SK-N-SH (cell line): ENCODE results near the gene DACH1. TPM values are rescaled to one million over a fixed set of nuclear protein-coding genes. Genes with fewer than 3 reads are reported as not detected.

ENCODE experiments used
- CTCF ChIA-PET: fragments of 300-600, 350-600 bp; formaldehyde crosslinking; extraction: SDS; loops from one replicate; lab custom pipeline; 2021; lab: Yijun Ruan, JAX
- POLR2A ChIA-PET: fragments of 350-600 bp; sonication (Branson Sonifier 250); formaldehyde crosslinking; extraction: SDS; loops from one replicate; lab custom pipeline; 2020; ENCODE audit warnings: antibody characterized with exemption, inconsistent platforms; lab: Yijun Ruan, JAX
- DNase-seq: peaks from one replicate; pipeline ENCODE4 v3.0.0; 2012
- H2AFZ ChIP-seq: fragments of 200-600 bp; sonication (generic); 2 replicates; pipeline ENCODE4 v1.8.1; 2016; ENCODE audit warnings: antibody characterized with exemption, mild to moderate bottlenecking, low read depth
- H3F3A ChIP-seq: fragments of 200-600 bp; sonication (generic); replicated peaks from 2 replicates; pipeline ENCODE3; 2016; ENCODE audit warnings: antibody characterized with exemption, mild to moderate bottlenecking; ENCODE audit not compliant: insufficient read depth
- H3K27ac ChIP-seq, 2 experiments: fragments of 200-500 bp in 1 of 2; fragments of 200-600 bp in 1 of 2; sonication (Bioruptor generic) in 1 of 2; sonication (generic), shearing (Covaris generic) in 1 of 2; 2 replicates each; pipeline versions ENCODE4 v1.5.1 to v1.6.1; 2014 to 2016; ENCODE audit warnings: low read depth in 2 of 2, inconsistent platforms in 1 of 2, low read length in 1 of 2, mild to moderate bottlenecking in 1 of 2, mixed read lengths in 1 of 2
- H3K27me3 ChIP-seq: fragments of 200-600 bp; sonication (generic), shearing (Covaris generic); 2 replicates; pipeline ENCODE4 v1.6.1; 2016; ENCODE audit warnings: mixed run types; ENCODE audit not compliant: insufficient read depth
- H3K36me3 ChIP-seq, 2 experiments: fragments of 200-500 bp in 1 of 2; fragments of 200-600 bp in 1 of 2; sonication (Bioruptor generic) in 1 of 2; sonication (generic) in 1 of 2; replicated peaks in 1 of 2; 2 replicates each; pipeline versions ENCODE3 to v1.5.1; 2014 to 2016; ENCODE audit warnings: low read length in 1 of 2, mild to moderate bottlenecking in 1 of 2; ENCODE audit not compliant: insufficient read depth in 2 of 2, control insufficient read depth in 1 of 2
- H3K4me1 ChIP-seq, 2 experiments: fragments of 200-500 bp in 1 of 2; fragments of 200-600 bp in 1 of 2; sonication (Bioruptor generic) in 1 of 2; sonication (generic), shearing (Covaris generic) in 1 of 2; 2 replicates each; pipeline versions ENCODE4 v1.5.1 to v1.6.1; 2014 to 2016; ENCODE audit warnings: low read depth in 1 of 2, low read length in 1 of 2, mixed run types in 1 of 2; ENCODE audit not compliant: insufficient read depth in 2 of 2, control insufficient read depth in 1 of 2
- H3K4me2 ChIP-seq: fragments of 200-600 bp; sonication (generic), shearing (Covaris generic); 2 replicates; pipeline ENCODE4 v1.6.1; 2017; ENCODE audit warnings: mixed run types
- H3K4me3 ChIP-seq, 2 experiments: fragments of 200-500 bp in 1 of 2; fragments of 200-600 bp in 1 of 2; sonication (Bioruptor generic) in 1 of 2; sonication (generic), shearing (Covaris generic) in 1 of 2; 2 replicates each; pipeline versions ENCODE4 v1.5.1 to v1.8.1; 2014 to 2016; ENCODE audit warnings: low read depth in 2 of 2, inconsistent platforms in 1 of 2, low read length in 1 of 2, mild to moderate bottlenecking in 1 of 2, mixed read lengths in 1 of 2, moderate library complexity in 1 of 2
- H3K79me2 ChIP-seq: fragments of 200-600 bp; sonication (generic); 2 replicates; pipeline ENCODE4 v1.8.1; 2017; ENCODE audit warnings: mild to moderate bottlenecking; ENCODE audit not compliant: insufficient read depth
- H3K9ac ChIP-seq: fragments of 200-600 bp; sonication (generic); 2 replicates; pipeline ENCODE4 v1.6.1; 2017; ENCODE audit warnings: mixed run types
- H3K9me2 ChIP-seq: fragments of 200-600 bp; sonication (generic); 2 replicates; pipeline ENCODE4 v1.6.1; 2017; ENCODE audit warnings: mixed run types
- H3K9me3 ChIP-seq: fragments of 200-600 bp; sonication (generic); 2 replicates; pipeline ENCODE4 v1.6.1; 2017; ENCODE audit warnings: mixed run types, mild to moderate bottlenecking, moderate library complexity
- H4K20me1 ChIP-seq: fragments of 200-600 bp; sonication (generic); 2 replicates; pipeline ENCODE4 v1.6.1; 2017; ENCODE audit warnings: mild to moderate bottlenecking, mixed run types; ENCODE audit not compliant: insufficient read depth
- ELF1 ChIP-seq: IDR thresholded peaks from 2 replicates; pipeline ENCODE4 v1.4.0; 2012
- EP300 ChIP-seq, 2 experiments: IDR thresholded peaks; 2 replicates each; pipeline versions ENCODE4 v1.4.0 to v1.6.1; 2012; ENCODE audit warnings: borderline replicate concordance in 1 of 2, low read depth in 1 of 2, low read length in 1 of 2
- EZH2phosphoT487 ChIP-seq: fragments of 200-600 bp; sonication (generic); IDR thresholded peaks from 2 replicates; pipeline ENCODE4 v1.6.1; 2017; ENCODE audit warnings: low read depth, mixed run types, mild to moderate bottlenecking, antibody characterized with exemption, moderate library complexity, borderline replicate concordance
- FOSL2 ChIP-seq: IDR thresholded peaks from 2 replicates; pipeline ENCODE4 v1.4.0; 2012; ENCODE audit warnings: low read depth, mild to moderate bottlenecking, moderate library complexity, borderline replicate concordance
- FOXJ3 ChIP-seq: sonication (generic); formaldehyde crosslinking; IDR thresholded peaks from 2 replicates; pipeline ENCODE4 v1.5.1; 2020; ENCODE audit warnings: mild to moderate bottlenecking, missing genetic modification reagents
- FOXM1 ChIP-seq: IDR thresholded peaks from 2 replicates; pipeline ENCODE4 v1.4.0; 2012; ENCODE audit warnings: low read depth, mild to moderate bottlenecking
- JUND ChIP-seq: IDR thresholded peaks from 2 replicates; pipeline ENCODE4 v1.4.0; 2012
- MEF2A ChIP-seq: IDR thresholded peaks from 2 replicates; pipeline ENCODE4 v1.4.0; 2012; ENCODE audit warnings: low read depth, borderline replicate concordance
- MXI1 ChIP-seq: IDR thresholded peaks from 2 replicates; pipeline ENCODE4 v1.6.1; 2012; ENCODE audit warnings: mild to moderate bottlenecking, low read depth, low read length, improper control_type of control experiment
- NFIC ChIP-seq: IDR thresholded peaks from 2 replicates; pipeline ENCODE4 v1.4.0; 2012; ENCODE audit warnings: borderline replicate concordance
- POLR2AphosphoS5 ChIP-seq: IDR thresholded peaks from 2 replicates; pipeline ENCODE4 v1.6.1; 2012; ENCODE audit warnings: low read depth, low read length
- USF1 ChIP-seq: IDR thresholded peaks from 2 replicates; pipeline ENCODE4 v1.4.0; 2012; ENCODE audit warnings: low read depth, borderline replicate concordance
- ZBTB33 ChIP-seq: IDR thresholded peaks from 2 replicates; pipeline ENCODE4 v1.4.0; 2012; ENCODE audit warnings: low read depth, borderline replicate concordance
- WGBS: methylation state at CpG from one replicate; pipeline ENCODE4 v1.1.6; 2017; ENCODE audit warnings: low lambda C conversion rate; 5-methylcytosine and 5-hydroxymethylcytosine counted together
- polyA plus RNA-seq, 3 experiments: library from polyadenylated mRNA; depleted of rRNA; stranded (reverse); fragments of >200 nt; gene quantifications; 2 replicates each; pipeline ENCODE4 v1.2.3, GENCODE V29; 2012
- TF ChIP-seq, protein P1 (sequence below): fragments of 200-600 bp; sonication (generic); IDR thresholded peaks from 2 replicates; pipeline ENCODE4 v1.6.1; 2017; ENCODE audit warnings: antibody characterized with exemption, mild to moderate bottlenecking, moderate library complexity
- TF ChIP-seq, protein P2 (sequence below): fragments of 150-350 bp; IDR thresholded peaks from 2 replicates; pipeline ENCODE4 v1.6.1; 2016; ENCODE audit warnings: mild to moderate bottlenecking, low read depth, low read length

Gene DACH1
- polyA plus RNA-seq, 1 of the 3 experiments (the other 2 are of a cell fraction) = 0.21 TPM

- CTCF ChIA-PET = no interaction called here
- no peak overlapping the region for H3K4me2 ChIP-seq
- no peak for DNase-seq
- no peaks in the 10 kb centered on the region for H3K27me3 ChIP-seq
- no peaks in the 10 kb centered on the region for H4K20me1 ChIP-seq
- no peaks in the 10 kb centered on the region for H3K9me3 ChIP-seq
- WGBS = 85% methylated on average over 1 of the region's 1 CpG
- no peaks in the 10 kb centered on the region for H3K9me2 ChIP-seq
- H3F3A ChIP-seq = no peaks in the 10 kb centered on the region
- POLR2A ChIA-PET = no interaction called here
- TF ChIP-seq POLR2AphosphoS5 (no peak), USF1 (no peak), NFIC (no peak), MXI1 (no peak), FOXJ3 (CRISPR knock-in tag) (no peak), JUND (no peak), EZH2phosphoT487 (no peak), ELF1 (no peak), MEF2A (no peak), FOXM1 (no peak), ZBTB33 (no peak), FOSL2 (no peak)
- TF ChIP-seq, protein P1, sequence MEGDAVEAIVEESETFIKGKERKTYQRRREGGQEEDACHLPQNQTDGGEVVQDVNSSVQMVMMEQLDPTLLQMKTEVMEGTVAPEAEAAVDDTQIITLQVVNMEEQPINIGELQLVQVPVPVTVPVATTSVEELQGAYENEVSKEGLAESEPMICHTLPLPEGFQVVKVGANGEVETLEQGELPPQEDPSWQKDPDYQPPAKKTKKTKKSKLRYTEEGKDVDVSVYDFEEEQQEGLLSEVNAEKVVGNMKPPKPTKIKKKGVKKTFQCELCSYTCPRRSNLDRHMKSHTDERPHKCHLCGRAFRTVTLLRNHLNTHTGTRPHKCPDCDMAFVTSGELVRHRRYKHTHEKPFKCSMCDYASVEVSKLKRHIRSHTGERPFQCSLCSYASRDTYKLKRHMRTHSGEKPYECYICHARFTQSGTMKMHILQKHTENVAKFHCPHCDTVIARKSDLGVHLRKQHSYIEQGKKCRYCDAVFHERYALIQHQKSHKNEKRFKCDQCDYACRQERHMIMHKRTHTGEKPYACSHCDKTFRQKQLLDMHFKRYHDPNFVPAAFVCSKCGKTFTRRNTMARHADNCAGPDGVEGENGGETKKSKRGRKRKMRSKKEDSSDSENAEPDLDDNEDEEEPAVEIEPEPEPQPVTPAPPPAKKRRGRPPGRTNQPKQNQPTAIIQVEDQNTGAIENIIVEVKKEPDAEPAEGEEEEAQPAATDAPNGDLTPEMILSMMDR = no peak
- TF ChIP-seq, all 33 proteins: peak for 0
- Histone ChIP-seq H3K27ac (no peak overlapping the region), H3K9ac (no peak overlapping the region), H3K4me1 (peaks cover 0 to 8% of the 10 kb centered on the region in 2 experiments; a peak in 2 of 4 replicates), H3K79me2 (no peaks in the 10 kb centered on the region), H2AFZ (no peak overlapping the region), H3K4me3 (no peak overlapping the region), H3K36me3 (no peaks in the 10 kb centered on the region)
These were observed 37.5 kb downstream of the DACH1 start for GRCh38 chr13:71829547-71829946.

- no peaks in the 10 kb centered on the region for H4K20me1 ChIP-seq
- no peaks in the 10 kb centered on the region for H3F3A ChIP-seq
- no peak overlapping the region for H2AFZ ChIP-seq
- 81% methylated on average over 2 of the region's 2 CpGs for WGBS
- H3K79me2 ChIP-seq = no peaks in the 10 kb centered on the region
- ChIA-PET CTCF (interaction anchor here (1.2 kb wide), 1 partner anchor 8 kb away, joined by 3 read pairs; no protein-coding TSS in a partner anchor), POLR2A (no interaction called here)
- no peak overlapping the region for H3K9ac ChIP-seq
- no peaks in the 10 kb centered on the region for H3K9me3 ChIP-seq
- no peak overlapping the region for H3K4me3 ChIP-seq
- H3K27me3 ChIP-seq = no peaks in the 10 kb centered on the region
- TF ChIP-seq EP300 (IDR thresholded peaks at IDR 0.05; ENCODE audit: borderline replicate concordance in 1 of 2, low read depth in 1 of 2, low read length in 1 of 2) (no peak), ELF1 (no peak)
- TF ChIP-seq, protein P2, sequence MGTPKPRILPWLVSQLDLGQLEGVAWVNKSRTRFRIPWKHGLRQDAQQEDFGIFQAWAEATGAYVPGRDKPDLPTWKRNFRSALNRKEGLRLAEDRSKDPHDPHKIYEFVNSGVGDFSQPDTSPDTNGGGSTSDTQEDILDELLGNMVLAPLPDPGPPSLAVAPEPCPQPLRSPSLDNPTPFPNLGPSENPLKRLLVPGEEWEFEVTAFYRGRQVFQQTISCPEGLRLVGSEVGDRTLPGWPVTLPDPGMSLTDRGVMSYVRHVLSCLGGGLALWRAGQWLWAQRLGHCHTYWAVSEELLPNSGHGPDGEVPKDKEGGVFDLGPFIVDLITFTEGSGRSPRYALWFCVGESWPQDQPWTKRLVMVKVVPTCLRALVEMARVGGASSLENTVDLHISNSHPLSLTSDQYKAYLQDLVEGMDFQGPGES = no peak
- peaks cover 0 to 8% of the 10 kb centered on the region in 2 experiments; a peak in 2 of 4 replicates for H3K4me1 ChIP-seq
- no peaks in the 10 kb centered on the region for H3K9me2 ChIP-seq
- H3K27ac ChIP-seq = peak overlapping the region in 1 of 2 experiments; percentile 22; a peak in 1 of 4 replicates
- H3K36me3 ChIP-seq = no peaks in the 10 kb centered on the region
- DNase-seq = no peak
- H3K4me2 ChIP-seq = no peak overlapping the region
These were observed 38.4 kb downstream of the DACH1 start for GRCh38 chr13:71828564-71828963.
